GM19099 (cell line): ENCODE data around the gene FGD4.

Experiments used
- POLR2A ChIP-seq: IDR thresholded peaks from 3 replicates; pipeline ENCODE4 v1.6.1; 2011; ENCODE audit warnings: low read depth; ENCODE audit not compliant: insufficient read length; ENCODE audit errors: extremely low read depth

The FGD4 gene

DNA sequence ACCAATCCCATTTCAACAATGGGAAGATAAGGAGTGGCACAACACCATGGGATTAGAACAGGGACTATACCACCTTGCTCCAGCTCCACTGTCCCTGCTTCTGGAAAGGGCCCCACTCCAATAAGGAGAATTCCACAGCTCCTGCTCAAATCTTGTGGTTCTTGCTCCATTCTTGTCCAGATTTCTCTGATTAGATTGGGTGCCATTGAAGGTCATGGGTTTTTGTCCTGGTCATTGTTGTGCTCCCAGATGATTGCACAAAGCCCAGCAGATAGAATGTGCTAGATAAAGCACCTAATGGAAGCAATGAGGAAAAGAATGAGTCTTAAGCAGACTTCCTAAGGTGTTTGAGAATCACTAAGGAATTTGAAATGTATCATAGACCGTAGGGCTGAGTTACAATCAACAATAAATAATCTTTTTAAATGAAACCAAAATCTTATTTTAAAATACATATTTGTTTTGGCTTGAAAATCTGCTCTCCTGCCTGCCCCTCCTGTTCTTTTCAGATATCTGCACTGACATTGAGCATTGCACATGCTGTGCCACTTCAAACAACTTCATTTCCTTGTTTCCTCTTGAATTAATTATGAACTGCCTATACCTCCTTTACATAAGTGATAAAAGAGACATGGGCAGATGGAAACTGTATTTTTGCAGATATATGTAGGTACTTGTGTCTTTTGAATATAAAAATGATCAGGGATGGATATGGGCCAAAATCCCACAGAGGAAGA, 115.9 kb downstream of the FGD4 start:
- no peak for TF ChIP-seq POLR2A

DNA sequence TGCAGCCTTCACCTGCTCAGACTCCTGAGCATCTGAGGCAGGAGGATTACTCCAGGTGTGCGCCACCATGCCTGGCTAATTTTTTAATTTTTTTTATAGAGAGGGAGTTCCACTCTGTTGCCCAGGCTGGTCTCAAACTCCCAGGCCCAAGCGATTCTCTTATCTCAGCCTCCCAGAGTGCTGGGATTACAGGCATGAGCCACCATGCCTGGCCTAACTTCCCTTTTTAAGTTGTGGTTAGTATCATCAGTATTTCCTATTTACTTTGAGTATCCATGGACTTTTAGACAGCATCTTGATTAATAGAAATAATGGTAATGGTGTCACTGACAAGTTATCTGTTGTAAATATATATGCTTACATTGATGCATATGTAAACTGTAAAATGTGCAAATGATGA, 116.9 kb downstream of the FGD4 start:
- TF ChIP-seq POLR2A = no peak

DNA sequence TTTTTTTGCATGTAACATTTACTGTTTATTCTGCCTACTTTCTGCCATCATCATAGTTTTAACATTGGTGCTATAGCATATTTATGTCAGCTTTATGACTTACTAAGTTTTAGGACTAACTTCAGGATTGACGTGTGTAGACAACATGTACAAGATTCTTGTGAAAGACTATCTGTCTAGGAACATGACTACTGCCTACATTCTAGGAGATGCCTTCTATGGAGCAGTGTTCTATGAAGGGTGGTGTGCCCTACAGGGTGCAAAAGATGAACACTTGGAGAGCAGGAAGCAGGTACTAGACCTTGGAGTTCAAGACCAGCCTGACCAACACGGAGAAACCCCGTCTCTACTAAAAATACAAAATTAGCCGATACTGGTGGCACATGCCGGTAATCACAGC, 118.6 kb downstream of the FGD4 start:
- TF ChIP-seq POLR2A = no peak

DNA sequence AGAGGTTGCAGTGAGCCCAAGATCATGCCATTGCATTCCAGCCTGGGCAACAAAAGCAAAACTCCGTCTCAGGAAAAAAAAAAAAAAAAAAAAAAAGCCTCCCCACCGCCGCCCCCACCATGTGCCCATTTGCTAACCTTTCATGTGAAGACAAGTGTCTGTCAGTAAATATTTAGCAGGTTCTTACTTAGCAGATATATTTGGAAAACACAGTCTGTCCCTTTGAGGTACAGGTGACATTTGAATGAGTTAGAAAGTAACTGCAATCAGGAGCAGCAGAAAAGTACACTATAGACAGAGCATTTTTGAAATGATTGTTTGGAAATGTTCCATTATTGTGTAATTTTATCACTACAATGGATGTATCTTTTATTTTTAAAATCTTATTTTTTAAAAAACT, 119.7 kb downstream of the FGD4 start:
- no peak for TF ChIP-seq POLR2A

DNA sequence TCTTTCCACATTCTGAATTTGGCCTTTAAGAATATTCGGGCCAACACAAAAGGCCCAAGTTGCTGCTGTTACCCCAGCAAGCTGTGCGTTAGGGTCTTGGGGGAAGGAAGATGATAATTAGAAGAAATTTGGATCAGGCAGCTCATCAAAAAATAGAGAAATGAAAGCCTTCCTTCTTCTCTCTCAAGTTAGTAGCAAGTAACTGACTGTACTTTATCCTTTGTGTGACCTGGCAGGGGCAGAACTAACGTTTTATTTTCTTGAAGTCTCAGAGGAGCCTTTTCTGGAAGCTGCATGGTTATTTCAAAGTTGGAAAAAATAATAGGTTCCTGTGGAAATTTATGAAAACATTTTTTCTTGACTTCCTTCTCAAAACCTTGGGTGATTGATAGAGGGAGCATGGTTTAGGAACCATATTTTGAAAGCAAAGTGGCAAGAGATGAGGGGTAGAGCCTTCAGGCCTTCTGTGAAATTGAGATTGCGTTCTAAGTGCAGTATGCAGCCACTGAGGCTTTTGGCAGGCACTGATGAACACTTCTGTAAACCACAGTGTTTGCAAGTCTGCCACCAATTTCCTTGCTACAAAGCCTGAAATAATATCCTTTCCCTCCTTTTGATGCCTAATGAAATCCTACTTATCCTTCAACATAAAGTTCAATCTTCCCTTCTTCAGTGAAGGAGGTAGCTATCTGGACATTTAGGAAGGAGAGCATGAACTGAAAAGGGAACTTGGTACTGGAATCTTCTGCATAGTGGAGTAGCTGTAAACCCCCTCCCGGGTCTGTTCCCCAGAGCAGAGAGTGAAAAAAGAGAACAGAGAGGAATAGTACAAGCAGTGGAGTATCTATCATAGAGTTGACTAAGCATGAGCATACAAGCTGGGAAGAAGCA, 123.2 kb downstream of the FGD4 start:
- no peak for TF ChIP-seq POLR2A

DNA sequence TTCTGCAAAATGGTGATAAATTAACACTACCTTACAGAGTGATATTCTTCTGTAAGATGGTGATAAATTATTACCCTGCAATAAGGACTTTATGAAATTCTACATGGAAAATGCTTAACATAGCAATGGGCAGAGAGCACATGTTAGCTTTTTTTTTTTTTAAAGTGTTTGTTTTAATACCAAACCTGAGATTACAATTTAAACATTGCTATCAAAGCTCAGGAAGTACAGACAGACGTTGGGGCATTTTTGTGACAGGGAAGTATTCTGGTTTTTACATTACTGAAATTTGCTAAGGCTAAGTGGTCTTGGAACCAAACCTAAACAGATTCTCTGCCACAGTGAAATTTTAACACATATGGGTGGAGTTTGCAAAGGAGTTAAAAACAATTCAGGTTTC, 133.1 kb downstream of the FGD4 start:
- TF ChIP-seq POLR2A = no peak

DNA sequence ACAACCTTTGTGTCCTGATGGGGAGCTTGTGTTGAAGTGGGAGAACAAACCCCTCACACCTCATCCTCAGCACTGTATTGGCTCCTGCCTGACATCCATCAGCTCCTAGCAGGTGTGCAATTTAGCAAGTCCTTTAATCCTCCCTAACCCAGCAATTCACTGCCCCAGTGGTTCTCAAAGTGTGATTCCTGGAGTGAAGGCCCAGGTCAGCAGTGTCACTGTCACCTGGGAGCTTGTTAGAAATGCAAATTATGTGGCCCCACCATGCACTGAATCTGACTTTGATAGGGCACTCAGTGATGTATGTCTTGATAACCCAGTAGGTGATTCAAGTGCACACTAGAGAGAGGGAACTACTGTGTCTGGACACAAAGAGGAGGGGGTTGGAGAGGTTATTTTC, 133.6 kb downstream of the FGD4 start:
- no peak for TF ChIP-seq POLR2A

DNA sequence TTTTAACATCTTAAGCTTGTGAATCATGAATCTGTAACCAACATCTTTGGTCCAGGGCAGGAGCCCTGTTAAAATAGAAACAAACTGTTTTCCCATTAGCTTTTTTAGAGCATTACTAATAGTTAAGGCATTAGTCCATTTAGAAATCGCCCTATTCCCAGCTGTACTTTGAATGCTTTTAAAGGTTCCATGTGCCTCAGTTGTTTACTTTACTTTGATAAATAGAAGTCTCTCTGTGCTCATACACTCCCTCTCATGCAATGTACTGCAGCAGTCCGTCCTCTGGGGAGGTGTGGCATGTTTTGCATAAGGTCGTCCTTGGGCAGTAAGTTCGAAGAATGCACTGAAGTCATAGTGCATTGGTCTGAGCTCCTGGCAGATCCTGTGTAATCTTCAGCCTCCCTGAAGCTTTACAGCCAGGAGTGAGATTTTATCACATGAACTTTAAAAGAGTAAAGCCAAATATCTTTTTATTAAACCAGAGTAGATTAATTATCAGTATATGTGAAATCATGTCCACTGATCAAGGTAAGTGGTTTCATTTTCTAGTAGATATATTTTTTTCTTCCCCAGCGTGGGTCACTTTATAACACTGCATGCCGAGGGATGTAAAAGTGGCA, 134.7 kb downstream of the FGD4 start:
- no peak for TF ChIP-seq POLR2A

DNA sequence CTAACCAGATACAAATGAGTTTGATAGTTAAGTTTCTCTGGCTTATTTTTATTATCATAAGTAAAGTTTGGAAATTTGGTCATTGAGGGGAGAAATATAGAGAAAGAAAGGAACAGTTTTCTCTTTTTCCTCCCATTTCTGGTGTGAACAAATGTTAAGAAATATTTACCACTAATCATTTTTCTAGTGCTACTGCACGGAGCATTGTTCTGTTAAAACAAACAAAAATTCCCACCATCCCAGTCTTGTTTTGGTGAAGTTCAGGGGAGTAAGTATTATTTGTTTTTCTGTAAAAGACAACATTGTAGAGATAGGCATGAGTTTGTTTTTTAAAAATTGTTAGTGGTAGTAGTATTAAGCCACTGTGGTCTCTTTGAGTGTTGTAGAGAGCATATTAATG, 135.3 kb downstream of the FGD4 start:
- TF ChIP-seq POLR2A = no peak

DNA sequence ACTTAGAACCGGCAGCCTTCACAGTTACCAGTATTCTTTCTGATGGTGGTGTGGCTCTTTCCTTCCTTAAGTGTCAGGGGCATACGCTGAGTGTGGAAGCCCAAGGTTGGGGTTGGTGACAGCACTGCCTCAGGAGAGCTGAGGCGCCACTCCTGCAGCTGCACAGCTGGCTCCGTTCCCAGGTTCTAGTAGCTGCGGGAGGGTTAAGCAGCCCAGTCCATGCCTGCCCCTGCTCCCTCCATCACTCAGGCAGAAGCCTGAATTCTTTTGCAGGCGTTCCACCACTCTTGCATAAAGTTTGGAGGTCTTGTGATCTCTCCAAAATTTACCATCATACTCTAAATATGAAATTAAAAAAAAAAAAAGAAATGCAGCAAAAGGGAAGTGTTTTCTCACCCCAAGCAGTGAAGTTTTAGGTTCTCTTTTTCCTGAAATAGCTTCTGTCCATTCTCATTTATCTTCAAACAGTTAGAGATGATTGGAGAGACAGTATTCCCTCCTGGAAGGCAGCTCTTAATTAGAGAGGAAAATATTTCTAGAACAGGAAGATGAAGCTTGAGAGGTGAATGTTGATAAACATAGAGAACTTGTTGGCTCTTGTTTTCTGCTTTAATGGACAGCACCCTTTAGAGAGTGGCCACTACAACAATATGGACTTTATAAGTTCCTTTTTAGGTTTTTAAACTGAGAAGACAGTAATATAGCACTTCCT, 136.1 kb downstream of the FGD4 start:
- TF ChIP-seq POLR2A = no peak

DNA sequence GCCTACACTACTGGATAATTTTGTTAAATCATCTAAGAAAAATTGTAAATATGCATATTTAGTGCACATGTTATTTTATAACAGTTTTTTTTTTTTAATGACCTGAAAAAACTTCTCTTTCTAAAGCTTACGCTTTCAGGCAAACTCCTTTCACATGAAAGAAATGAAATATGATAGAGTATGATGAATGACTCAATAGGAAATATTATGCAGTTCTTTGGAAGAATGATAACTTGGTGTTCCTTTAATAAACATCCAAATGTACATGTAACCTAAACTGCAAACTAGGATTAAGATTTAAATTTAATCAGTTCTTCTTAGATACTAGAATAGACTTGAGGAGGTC, 136.6 kb downstream of the FGD4 start:
- no peak for TF ChIP-seq POLR2A

DNA sequence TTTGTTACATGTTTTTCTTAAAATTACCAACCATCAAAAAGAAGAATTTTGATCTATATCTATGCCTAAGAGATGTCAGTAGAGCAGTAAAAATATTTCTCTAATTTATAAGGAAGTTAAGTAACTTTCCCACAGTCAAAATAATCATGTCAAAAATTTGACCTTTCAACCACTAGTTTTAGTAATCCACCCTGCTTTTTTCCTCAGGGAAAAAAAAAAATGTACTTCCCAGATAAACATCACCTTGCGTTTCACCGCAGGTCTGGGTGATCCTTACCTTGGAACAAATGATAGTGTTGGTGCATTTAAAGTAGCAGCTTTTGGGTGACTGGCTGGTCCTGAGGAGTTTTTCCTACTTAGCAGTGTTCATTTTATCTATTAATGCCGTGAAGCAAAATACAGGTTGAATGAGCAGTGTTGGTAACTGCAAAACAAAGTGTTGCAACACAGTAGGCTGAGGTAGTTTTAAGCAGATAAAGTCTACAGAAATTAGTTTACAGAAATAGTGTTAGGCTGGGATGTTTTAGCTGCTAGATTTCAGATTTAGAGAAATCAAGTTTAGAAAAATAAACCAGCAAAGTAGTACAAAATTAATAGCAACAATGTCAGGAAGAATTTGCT, 142.5 kb downstream of the FGD4 start:
- no peak for TF ChIP-seq POLR2A

DNA sequence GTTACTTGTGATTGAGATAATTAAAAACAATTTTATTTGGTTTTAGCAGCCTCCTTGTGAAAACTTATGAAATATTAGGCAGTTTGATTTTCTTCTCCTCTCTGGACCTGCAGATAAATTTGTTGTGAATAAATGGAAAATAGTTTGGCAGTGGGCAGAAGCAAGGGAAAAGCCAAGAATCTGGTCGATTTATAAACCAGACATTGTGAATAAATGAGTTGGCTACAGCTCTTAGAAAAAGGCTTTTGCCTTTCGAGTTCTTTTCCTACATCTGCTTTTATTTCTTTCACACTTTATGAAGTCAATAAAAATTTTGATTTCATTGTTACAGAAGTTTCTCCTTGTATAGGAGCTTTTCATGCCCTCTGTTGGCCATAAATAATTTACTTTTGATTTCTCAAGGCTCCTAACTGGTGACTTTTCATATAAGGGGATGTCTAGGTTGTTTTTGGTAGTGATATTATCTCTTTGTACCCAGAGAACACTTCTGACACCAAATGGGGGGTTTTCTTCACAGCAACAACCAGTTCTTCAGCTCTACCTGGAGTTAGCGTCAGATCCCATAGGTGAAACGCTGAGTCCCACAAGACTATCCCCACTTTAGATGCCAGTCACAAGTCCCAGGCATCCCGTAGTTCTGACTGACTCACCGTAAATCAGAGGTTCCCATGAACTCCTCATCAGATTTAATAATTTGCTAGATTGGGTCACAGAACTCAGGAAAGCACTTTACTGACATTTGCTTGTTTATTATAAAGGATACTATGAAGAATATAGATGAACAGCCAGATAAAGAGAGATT, 143.3 kb downstream of the FGD4 start:
- no peak for TF ChIP-seq POLR2A

DNA sequence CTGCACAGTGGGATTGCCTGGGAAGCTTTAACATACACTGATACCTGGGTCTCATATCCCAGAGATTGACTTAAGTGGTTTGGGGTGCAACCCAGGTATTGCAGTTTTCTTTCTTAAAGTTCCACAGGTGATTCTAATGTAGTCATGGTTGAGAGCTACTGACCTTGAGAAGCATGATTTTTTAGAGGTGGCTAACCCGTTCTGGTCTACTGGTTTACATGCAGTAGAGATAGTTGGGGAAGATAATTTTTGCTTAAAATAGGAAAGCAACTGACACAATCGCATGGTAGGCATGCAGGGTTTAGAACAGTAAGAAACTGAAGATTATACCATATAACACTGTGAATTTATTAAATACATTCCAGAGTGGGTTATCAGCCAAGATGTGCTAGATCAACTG, 145.5 kb downstream of the FGD4 start:
- no peak for TF ChIP-seq POLR2A
